Measurements from ENCODE around the gene NFASC.

DNA sequence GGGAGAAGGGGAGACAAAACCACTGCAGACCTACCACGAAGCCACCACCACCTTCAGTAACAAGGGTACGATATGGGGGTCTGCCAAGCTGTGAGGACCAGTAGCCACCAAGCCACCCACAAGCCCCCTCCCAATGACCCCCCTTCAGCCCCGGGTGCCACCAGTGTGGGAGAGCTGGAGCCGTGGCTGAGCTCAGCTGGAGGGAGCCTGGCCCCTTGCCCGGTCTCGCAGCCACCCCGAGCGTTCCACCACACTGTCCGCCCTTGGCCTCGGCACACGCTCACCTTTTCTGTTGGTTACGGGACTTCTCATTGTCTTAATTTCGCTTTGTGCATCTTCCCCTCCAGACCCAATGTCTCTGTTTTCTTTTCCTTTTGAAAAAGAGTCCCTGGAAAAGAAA lies 145.9 kb downstream of the NFASC start:
- TF ChIP-seq POLR2AphosphoS5 (IDR thresholded peaks at IDR 0.05; ENCODE audit: low read depth, low read length) (no peak), POLR2A (IDR thresholded peaks at IDR 0.05; ENCODE audit: low read depth, low read length) (no peak), PAX5 (IDR thresholded peaks at IDR 0.05; ENCODE audit: insufficient read depth, low read length, severe bottlenecking) (no peak), TAF1 (IDR thresholded peaks at IDR 0.05; ENCODE audit: low read depth, low read length) (no peak)
